Skin of body (tissue), 2 donors: Measurements from ENCODE around the gene PEX14. TPM values are rescaled to one million over a fixed set of nuclear protein-coding genes. Genes with fewer than 3 reads are reported as not detected.

ENCODE experiments used
- DNase-seq: peaks from one replicate; lab custom pipeline; 2025; lab: John Stamatoyannopoulos, UW
- total RNA-seq: library from RNA; depleted of rRNA; stranded (reverse); fragments of >200 nt; gene quantifications from one replicate; pipeline ENCODE4 v1.2.3, GENCODE V29; 2014

Gene PEX14
- total RNA-seq, 1 donor from 2014 or later: 9.6 TPM

GRCh38 chr1:10631811-10632593, 157.3 kb downstream of the PEX14 start:
- DNase-seq: no peak

GRCh38 chr1:10632691-10633090, 157.9 kb downstream of the PEX14 start:
- no peak for DNase-seq

DNA sequence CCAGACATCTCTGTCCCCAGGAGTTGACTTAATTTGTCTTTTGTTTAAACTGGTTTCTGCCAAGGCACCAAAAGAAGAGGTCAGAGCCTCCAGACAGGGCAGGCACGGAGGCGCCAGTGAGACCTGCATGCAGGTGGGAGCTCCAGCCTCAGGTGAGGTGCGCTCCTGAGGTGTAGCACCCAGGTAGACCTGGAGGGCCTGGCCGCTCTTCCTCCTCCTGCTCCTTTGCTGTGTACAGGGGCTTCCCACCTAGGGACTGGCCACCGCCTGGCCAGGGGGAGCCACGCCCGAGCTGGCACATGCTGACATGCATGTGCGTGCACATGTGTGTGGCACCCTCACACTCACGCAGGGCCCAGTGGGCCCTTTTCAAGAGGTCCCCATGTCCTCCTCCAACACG, 158.7 kb downstream of the PEX14 start:
- DNase-seq: no peak

GRCh38 chr1:10634075-10634427, 159.3 kb downstream of the PEX14 start:
- no peak for DNase-seq

GRCh38 chr1:10634428-10635084, 159.8 kb downstream of the PEX14 start:
- peak; percentile 27 for DNase-seq

- DNase-seq: peak; percentile 75
Observed at GRCh38 chr1:10635085-10635896, 160.5 kb downstream of the PEX14 start.

DNA sequence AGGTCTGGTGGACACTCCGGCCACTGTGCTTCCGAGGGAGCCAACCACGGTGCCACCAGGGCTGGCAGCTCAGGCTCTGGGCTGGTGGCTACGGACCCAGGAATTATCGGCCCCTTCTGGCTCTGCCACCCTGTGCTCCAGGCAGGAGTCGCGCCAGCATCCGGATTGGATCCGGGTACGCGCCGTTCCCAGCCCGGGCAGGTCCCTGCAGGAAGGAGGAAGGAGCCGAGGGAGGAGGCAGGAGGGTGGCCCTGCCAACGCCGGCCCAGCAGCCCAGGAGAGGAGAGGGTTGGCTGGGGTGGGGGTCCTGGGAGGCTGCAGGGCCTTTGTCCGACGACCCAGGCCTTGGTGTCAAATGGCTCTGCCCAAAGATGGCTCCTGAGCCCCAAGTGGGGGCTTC, 161.2 kb downstream of the PEX14 start:
- no peak for DNase-seq

GRCh38 chr1:10637400-10637799, 162.7 kb downstream of the PEX14 start:
- no peak for DNase-seq

- DNase-seq: no peak
Observed at GRCh38 chr1:10637834-10638558, 163.2 kb downstream of the PEX14 start.

- no peak for DNase-seq
Observed at GRCh38 chr1:10638559-10639005, 163.8 kb downstream of the PEX14 start.

DNA sequence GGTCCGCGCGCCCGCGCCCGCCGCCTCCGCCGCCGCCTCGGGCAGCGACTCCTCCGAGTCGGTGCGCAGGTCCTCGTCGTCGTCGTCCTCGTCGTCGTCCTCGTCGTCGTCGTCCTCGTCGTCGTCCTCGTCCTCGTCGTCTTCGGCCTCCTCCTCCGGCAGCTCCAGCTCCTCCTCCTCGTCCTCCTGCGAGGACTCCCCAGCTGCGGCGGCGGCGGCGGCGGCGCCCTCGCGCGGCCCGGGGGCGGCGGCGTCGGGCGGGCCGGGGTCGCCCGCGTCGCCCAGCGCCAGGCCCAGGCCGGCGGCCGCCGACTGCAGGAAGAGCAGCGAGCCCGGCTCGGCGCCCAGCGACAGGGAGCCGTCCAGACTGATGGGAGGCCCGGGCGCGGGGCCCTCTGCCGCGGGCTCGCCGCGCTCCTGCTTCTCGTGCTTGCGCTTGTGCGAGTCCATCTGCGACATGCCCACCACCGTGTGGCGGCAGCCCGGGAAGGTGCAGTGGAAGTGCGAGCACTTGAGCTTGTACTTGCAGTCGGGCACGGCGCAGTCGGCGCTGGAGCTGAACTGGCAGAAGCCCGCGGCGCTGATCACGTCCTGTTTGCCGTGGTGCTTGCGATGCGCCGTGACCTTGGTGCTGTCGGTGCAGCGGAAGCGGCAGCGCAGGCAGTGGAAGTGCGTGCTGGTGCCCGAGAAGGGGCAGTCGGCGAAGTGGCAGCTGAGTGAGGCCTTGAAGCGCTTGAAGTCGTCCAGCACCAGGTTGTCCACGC, 164.4 kb downstream of the PEX14 start:
- DNase-seq: no peak

GRCh38 chr1:10639775-10640578, 165.2 kb downstream of the PEX14 start:
- DNase-seq: peak; percentile 5

DNA sequence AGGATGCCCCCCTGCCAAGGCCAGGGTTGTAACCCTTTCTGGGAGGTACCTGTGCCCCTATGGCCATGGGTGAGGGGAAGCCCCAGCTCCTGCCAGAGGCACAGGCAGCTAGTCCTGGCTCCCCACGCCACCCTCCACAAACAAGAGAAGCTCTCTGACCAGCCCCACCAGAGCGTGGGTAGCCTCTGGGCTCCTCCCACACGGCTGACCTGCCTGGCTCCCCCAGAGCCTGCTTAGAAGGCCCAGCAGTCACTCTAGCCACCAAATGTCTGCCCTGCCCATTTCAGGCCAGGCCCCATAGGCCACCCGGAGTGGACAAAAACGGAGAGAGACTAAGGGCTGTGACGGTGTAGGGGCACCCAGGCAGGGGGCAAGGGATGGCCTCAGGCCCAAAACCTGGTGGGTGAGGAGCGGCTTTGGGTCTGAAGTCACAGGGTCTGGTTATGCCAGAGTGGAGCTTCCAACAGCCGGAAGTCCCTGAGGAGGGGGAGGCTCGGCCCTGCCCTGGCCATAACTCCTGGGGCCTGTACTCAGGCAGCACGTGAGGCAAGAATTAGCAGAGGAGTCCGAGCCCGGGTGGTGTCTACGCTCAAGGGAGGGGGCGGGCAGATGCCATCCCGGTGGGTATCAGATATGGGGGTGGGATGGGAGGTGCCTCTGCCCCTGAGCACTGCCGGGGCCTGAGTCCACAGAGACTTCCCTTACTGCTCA, 166.2 kb downstream of the PEX14 start:
- no peak for DNase-seq

DNA sequence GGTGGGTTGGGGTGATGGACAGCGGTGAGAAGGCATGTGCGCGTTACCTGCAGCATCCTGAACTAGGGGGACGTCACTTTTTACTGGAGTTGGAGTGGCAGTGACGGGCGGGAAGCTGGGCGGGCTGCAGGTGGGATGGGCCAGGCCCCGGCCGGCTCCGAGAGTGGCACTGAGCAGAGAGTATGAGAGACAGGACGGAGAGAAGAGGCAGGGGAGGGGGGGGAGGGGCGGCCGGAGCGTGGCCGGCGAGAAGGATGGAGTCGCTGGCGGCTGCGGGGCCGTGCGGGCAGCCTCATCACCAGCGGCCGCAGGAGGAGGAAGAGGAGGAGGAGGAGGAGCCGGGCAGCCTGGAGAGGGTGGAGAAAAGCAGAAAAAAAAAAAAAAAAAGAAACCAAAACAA, 167.2 kb downstream of the PEX14 start:
- DNase-seq: no peak

GRCh38 chr1:10642403-10643080, 167.8 kb downstream of the PEX14 start:
- no peak for DNase-seq

- no peak for DNase-seq
Observed at GRCh38 chr1:10643607-10644306, 169.0 kb downstream of the PEX14 start.

GRCh38 chr1:10644307-10645128, 169.8 kb downstream of the PEX14 start:
- no peak for DNase-seq
